Measurements from ENCODE around the gene CPSF6.
"Not testable (repeated sequence)": the region's sequence is repeated elsewhere in the genome, so short reads cannot be mapped to it uniquely, and the experiment has no call there.

Gene CPSF6, protein sequence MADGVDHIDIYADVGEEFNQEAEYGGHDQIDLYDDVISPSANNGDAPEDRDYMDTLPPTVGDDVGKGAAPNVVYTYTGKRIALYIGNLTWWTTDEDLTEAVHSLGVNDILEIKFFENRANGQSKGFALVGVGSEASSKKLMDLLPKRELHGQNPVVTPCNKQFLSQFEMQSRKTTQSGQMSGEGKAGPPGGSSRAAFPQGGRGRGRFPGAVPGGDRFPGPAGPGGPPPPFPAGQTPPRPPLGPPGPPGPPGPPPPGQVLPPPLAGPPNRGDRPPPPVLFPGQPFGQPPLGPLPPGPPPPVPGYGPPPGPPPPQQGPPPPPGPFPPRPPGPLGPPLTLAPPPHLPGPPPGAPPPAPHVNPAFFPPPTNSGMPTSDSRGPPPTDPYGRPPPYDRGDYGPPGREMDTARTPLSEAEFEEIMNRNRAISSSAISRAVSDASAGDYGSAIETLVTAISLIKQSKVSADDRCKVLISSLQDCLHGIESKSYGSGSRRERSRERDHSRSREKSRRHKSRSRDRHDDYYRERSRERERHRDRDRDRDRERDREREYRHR

DNA sequence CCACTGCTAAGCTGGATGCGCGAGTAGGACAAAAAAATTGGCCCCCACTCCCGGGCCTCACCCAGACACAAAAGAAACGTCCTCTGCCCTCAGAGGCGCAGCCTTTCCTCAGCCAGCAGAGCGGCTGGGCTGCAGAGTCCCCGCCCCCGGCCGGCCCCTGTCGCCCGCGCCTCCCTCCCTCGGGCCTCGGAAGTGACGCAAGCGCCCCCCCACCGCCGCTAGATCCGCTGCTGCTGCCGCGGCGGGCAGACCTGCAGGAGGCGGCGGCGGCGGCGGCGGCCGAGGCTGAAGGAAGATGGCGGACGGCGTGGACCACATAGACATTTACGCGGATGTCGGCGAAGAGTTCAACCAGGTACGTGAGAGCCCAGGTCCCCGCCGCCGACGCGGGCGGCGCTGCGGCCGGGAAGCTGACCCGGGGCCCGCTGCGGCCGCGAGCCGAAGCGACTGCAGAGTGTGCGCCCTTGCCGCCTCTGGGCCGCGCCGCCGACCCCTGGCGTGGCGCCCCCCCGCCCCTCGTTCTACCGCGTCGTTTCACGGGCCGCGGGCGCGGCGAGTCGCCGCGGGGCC lies at the start of gene CPSF6:
CPSF6 (plus strand) TSS at position 218 of the 570 bp plus-strand sequence; CDS start at position 296, 78 bp downstream.
- DNase-seq = peak; percentile 59 to 83

DNA sequence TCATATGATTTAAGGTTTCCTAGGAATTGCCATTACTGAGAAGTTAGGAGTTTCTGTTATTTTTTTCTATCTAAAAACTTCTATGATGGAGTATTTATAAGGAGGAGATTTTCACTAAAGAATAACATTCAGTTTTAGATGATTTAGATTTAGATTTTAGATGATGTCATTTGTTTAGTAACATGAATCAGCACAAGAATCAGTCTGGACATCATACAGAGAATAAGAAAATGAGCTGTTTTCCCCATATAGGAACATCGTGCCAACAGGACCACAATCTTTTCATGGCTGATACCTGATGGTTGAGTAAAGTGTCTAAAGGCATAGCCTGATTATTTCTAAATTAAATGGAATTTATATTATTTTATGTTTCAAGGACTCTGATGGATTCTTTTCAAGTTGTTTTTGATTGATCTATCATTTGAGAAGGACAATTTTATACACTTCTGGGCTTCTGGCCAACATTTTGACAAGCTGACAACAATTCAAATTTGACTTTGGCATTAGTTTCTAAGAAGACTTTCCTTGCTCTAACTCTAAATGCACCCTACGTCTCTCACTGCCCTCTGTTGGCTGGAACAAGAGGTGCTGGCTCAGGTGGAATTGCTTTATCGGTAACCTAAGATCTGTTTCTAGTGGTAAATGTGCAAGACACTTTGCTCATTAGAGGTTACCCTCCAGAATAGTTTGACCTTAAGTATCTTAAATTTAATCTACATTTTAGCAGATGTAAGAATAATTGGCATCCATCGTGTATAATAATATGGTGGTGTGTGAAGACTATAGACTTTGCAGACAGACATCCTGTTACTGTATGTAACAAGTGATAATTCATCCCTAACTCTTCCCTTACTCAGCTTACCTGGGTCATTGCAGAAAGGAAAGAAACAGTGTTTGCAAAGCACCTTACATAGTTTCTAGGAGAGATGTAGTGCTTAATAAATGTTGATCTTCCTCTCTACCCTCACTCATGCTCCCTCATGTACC lies 42.8 kb upstream of the CPSF6 start:
- no peak for DNase-seq

DNA sequence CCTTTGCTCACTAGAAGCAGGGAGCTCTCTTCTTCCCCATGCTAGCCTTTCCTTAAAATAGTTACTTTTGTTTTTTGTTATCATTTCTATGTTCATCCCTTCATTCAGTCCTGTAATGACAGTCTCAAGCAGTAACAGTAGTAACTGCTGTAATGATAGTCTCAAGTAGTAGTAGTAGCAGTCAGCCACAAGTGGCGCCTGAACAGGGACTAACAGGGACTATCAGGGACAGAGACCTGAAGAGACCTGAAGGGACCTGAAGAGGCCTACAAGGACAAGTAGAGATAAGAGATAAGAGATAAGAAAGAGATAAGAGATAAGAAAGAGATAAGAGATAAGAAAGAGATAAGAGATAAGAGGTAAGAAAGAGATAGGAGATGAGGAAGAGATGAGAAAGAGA lies 39.4 kb upstream of the CPSF6 start:
- not testable (repeated sequence) for DNase-seq

DNA sequence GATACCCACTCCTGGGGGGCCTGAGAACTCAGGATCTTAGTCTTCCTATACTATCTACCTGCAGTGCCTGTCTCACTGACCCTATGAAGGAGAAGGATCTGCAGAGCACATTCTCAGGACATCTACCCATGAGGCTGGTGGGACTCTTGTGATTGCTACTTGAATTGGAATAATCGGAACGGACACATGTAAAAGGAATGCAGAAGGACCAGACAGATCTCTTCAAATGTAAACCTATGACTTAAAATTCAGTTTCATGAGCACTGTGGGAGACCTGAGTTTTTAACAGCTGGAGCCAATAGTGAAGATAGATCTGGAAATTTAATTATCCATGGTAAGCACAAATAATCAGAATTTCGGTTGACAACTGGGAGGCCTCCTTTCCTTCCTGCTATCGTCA lies 35.2 kb upstream of the CPSF6 start:
- DNase-seq = no peak

DNA sequence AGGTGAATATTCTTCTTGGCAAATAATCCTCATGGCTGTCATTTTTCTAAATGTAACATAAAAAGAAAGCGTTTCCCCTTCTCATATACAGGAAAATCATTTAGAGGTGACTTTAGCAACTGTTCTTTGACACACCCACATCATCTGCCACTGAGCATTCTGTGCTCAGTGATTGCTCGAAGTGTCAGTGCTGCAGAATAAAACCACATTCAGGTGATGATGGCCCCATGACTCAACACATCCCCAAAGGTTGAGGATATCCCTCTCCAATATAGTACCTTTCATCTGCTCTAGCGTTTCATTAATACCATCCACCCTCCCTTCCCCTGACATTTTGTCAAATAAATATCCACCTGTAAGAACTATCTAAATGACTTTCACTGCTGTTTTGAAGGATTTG lies 28.7 kb upstream of the CPSF6 start:
- no peak for DNase-seq

DNA sequence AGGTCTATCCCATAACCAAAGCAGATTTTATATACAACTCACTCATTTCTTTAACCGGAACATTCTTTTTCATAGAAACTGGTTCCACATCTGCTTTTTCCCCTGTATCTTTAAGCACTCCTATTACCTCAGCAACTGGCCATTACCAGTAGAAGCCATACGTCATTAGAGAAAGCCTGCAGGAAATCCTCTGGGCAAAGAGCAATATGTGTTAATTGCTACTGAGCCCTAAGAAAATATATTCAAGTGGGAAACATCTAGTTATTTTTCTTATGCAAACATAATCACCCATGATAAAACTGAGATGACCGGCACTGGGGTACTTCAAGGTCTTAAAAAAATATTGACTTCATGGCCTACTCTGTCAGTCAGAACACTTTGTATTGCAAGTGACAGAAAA lies 28.2 kb upstream of the CPSF6 start:
- no peak for DNase-seq

DNA sequence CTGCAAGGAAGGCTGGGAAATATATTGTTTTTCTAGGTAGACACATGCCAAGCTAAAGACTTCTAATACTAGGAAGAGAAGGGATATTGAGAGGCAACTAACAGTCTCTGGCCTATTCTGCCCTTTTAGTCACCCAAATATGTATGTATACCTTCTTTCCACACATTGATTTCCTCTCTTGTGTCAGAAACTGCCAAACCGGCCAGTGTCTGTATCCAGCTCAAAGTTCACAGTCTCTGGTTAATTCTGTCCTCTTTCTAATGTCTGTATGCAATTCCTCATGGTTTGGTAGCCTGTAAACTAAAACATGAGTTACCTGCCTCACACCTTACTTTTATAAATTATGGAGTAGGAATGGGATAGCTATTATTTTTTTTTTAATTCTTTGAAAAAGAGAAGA lies 25.2 kb upstream of the CPSF6 start:
- no peak for DNase-seq

DNA sequence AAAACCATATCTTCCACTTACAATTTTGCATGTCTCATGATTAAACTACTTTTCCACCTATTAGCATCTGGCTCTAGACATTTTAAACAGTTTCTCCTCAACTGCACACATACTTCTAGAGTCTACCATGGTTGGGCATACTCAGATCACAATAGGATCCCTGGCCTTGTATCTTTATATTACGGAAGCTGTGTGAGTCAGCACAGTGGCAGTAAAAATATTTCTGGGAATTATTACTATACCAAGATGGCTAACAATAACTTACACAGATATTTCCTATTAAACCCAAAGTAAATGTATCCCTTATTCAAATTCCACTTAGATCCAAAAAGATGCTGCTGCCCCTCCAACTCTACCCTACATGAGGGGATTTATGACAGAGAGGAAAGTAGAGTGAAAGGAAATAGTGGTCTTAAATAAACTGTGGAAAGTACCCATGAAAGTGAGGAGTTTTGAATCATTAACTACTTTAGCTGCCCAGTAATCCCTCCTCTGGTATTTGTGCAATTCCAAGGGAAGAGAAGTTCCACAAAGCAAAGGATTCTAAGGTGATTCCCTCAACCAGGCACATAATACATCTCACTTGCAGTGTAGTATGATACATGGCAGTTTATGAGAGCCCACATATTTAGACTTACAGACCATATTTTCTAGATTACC lies 14.0 kb upstream of the CPSF6 start:
- no peak for DNase-seq

DNA sequence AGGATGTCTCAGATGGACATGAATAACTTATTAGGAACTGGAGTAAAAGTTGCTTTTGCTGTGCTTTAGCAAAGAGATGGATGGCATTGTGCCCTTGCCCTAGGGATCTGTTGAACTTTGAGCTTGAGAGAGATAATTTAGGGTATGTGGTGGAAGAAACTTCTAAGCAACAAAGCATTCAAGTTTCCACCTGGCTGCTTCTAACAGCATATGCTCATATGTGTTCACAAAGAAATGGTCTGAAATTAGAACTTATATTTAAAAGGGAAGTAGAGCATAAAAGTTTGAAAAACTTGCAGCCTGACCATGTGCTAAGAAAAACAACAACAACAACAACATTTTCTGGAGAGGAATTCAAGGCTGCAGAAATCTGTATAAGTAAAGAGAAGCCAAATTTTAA lies 7.9 kb upstream of the CPSF6 start:
- no peak for DNase-seq

DNA sequence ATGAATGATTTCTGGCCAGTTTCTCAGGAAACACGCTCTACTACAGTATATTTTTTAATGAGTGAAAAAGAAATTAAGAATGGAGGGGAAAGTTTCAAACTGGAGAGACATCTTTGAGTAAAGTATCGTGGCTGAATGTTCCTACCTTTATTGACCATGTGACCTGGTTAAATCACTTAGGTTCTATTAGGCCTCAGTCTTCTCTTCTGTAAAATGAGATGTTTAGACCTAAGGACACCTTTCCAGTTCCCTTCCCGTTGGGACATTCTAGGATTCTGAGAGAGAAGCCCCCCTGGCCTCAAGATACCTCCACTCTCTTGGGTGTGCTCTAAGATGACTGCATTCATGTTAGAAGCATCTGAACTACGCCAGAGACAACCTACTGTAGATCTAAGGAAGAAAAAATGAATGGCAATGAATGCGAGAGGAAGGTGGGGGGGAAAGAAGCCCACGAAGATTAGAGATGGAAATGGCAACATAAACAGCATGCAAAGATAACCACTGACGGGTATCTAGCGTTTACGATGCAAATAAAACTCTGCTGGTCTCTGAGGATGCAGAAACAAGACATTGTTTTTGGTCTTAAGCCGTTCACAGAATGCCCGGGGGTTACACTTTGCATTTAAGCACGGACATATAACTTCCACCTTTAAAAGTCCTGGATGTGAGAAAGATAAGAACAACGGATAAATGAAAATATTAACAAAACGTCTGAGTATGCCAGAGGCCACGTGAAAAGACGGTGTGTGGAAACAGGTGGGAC lies 599 bp upstream of the CPSF6 start:
- DNase-seq = no peak

DNA sequence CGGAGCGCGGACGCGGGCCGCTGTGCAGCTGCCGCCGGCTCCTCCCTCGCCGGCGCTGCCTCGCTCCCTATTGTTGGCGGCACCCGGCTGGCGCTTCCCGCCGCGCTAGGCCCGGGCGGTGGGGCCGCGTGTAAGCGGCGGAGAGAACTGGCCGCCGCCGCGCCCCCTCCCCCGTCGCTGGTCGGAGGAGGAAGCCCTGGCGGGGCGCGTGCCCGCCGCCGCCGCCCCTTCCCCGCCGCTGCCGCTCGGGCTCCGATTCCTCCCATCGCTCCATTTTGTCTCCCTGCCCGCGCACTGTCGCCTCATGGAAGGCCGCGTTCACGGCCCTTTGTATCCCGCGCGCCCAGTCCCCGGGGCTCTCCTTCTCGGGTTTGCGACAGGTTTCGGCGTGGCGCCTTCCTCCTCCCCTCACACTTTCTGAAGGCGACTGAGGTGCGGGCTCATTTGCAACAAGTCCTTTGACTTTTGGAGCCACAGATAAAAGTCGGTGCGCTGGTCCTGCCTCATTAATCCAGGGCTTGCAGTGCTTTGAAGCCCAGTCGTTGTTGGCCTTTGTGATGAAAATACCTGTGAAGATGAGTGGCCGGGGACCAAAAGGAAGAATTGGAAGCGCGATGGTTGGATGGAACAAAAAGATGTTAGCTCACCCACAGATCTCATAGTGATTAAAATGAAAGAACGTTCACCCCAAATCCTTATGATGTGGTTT lies 707 bp downstream of the CPSF6 start:
- peak in 1 of 2 experiments; percentile 17 for DNase-seq

DNA sequence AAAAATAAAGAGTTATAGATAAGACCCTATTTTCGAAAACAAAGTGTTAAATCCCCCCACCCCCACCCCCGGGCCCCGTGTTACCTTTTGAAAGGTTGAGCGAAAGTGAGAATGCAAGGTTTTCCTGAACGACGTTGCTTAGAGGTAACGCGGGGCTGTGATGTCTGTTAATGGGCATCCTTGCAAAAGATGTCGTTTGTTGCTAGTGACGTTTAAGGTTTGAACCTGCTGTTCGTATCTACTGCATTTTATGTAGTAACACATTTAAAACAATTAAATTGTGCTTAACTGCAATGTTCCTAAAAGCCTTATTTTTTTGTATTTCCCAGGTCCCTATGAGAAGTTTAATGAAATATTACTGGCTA lies 1.2 kb downstream of the CPSF6 start:
- no peak for DNase-seq

DNA sequence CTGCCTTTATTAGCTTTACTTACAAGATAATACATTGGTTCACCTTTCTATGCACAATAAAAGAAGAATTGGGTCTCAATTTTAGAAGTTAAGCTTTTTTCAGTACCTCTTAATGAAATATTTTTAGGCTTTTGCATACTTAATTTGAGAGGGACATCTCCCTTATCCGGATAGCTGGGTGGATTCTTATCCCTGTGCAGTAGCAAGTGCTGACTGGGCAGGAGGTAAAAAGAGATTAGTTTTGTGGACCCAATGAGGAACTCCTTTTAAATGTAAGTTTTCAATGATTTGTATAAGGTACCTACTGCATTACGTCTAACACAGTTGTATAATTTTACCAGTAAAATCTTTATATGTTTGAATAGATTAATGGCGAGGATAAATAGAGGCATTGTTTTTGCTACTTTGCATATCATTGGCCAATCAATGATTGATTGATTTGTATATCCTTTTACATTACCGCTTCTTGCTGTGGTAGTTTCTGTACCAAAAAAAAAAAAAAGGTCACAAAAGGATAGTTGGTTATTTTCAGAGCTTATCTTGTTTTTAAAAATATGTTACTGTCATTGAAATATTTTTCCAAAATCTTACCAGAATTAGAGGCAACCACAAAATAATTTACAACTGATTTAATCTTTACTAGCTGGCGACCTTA lies 2.2 kb downstream of the CPSF6 start:
- no peak for DNase-seq

DNA sequence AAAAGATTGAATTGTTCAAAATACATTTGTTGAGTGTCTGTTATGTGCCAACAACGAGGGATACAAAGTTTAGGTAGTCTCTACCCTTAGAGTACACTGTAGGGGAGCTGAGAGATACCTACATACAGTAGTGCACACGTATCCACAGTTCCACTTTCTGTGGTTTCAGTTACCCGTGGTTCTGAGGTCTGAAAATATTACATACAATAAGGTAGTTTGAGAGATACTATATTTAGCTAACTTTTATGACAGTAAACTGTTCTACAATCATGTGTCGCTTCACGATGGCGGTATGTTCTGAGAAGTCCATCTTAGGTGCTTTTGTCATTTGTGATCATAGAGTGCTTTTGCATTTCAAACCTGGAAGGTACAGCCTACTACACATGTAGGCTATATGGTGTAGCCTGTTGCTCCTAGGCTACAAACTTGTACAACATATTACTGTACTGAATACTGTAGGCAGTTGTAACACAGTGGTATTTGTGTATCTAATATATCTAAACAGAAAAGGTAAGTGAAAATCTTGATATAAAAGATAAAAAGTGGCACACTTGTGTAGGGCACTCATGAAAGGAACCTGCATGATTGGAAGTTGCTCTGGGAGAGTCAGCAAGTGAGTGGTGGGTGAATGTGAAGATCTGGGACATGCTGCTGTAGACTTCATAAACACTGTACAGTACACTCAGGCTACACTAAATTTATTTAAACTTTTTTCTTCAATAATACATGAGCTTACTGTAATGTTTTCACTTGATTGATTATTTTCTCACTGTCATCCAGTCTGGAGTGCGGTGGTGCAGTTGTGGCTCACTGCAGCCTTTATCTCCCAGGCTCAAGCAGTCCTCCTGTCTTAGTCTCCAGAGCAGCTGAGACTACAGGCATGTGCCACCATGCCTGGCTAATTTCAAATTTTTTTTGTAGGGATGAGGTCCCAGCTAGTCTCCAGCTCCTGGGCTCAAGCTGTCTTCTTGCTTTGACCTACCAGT lies 4.0 kb downstream of the CPSF6 start:
- DNase-seq = no peak

DNA sequence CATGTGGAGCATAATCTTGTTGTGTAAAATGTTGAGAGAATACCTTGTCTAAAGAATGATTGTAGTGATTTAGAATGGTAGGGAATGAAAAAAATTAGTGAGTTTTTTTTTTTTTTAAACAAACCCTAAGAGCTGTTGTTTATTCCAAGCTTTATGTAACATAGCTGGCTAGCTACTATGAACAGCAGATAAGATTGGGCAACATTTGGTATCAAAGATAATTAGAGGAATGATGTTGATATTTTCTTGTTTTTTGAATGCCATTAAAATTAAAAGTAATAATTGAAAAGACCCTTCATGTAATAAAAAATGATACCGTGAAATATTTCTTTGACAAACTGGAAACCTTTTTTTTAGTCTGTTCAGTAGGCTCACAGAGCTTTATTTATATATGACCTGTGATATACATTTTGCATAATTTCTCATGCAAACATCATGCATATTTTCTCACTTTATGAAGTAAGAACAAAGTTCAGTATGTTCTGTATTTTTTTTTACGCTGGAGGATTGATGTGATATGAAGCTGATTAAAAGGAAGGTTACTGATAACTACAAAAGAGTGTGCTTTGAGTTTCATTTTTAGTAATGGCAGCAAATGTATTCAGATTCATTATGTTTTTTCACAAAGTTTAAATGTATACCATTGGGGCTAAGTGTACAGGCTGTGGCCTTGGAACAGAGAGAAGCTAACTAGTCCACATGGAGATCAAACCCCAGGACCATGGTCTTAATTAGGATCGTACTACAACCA lies 8.1 kb downstream of the CPSF6 start:
- DNase-seq = no peak

DNA sequence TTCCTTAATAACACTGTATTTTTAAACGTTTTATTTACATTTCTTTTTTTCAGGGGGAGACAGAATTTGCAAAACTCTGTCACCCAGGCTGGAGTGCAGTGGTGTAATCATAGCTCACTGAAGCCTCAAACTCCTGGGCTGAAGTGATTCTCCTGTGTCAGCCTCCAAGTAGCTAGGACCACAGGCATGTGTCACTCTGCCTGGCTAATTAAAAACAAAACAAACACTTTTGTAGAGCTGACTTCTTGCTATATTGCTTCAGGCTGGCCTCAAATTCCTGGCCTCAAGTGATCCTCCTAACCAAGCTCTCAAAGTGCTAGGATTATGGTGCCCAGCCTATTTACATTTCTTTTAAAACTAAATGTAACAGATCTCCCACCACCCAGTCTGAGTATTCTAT lies 12.7 kb downstream of the CPSF6 start:
- no peak for DNase-seq

DNA sequence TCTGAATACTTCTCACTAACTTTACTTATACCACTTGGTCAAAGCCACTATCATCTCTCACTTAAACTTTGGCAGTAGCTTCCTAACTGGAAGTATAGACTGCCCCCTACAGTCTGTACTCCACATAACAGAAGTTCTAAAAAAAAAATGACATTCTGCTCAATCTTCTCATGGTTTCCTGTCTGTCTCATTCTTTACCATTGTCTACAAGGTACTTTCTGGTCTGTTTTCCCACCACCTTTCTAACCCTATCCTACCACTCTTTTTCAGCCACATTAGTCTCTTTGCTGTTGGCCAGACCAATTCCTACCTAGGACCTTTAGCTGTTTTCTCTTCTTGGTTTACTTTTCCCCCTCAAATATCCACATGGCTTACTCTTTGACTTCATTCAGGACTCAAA lies 14.7 kb downstream of the CPSF6 start:
- no peak for DNase-seq

DNA sequence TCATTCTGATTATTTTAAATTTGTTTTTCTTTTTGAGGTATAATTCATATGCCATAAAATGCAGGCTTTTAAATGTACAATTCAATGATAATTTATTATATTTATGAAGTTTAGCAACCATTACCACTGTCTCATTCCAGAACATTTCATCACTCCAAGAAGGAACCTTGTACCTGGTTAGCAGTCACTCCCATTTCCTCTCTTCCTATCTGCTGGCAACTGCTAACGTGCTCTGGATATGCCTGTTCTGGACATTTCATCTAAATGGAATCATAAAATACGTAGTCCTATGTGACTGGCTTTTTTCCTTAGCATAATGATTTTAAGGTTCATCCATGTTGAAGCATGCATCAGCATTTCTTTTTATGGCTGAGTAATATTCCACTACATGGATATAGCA lies 15.5 kb downstream of the CPSF6 start:
- no peak for DNase-seq

DNA sequence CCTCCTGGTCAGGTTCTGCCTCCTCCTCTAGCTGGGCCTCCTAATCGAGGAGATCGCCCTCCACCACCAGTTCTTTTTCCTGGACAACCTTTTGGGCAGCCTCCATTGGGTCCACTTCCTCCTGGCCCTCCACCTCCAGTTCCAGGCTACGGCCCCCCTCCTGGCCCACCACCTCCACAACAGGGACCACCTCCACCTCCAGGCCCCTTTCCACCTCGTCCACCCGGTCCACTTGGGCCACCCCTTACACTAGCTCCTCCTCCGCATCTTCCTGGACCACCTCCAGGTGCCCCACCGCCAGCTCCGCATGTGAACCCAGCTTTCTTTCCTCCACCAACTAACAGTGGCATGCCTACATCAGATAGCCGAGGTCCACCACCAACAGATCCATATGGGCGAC lies 19.3 kb downstream of the CPSF6 start:
- DNase-seq = no peak

Measured in cerebellar nuclear complex (tissue), 1 donor.